IPS DF 6.9 (cell line): ENCODE results near the gene PRR5L.

Source experiments
- DNase-seq: peaks from one replicate; pipeline ENCODE4 v3.0.0-alpha.2; 2013; ENCODE audit warnings: low read depth, low spot score
- H3K27ac ChIP-seq: one replicate; pipeline ENCODE4 v1.5.1; 2013; ENCODE audit warnings: low read length, control low read depth
- H3K27me3 ChIP-seq: 2 replicates; pipeline ENCODE4 v1.6.1; 2013; ENCODE audit warnings: mild to moderate bottlenecking, low read length; ENCODE audit not compliant: control insufficient read depth, insufficient read depth
- H3K36me3 ChIP-seq: 2 replicates; pipeline ENCODE4 v1.6.1; 2013; ENCODE audit warnings: low read length; ENCODE audit not compliant: control insufficient read depth, insufficient read depth
- H3K4me1 ChIP-seq: 2 replicates; pipeline ENCODE4 v1.6.1; 2013; ENCODE audit warnings: low read length; ENCODE audit not compliant: control insufficient read depth, insufficient read depth
- H3K4me3 ChIP-seq: 2 replicates; pipeline ENCODE4 v1.5.1; 2013; ENCODE audit warnings: mild to moderate bottlenecking, low read length
- H3K9me3 ChIP-seq: 2 replicates; pipeline ENCODE4 v1.6.1; 2013; ENCODE audit warnings: low read length, inconsistent platforms; ENCODE audit not compliant: control insufficient read depth, insufficient read depth
- WGBS: extraction: QIAGEN DNeasy Blood & Tissue Kit; methylation state at CpG from one replicate; pipeline ENCODE4 v1.1.7; 2013; ENCODE audit warnings: mixed read lengths, missing lambda C conversion rate; ENCODE audit not compliant: insufficient read length, insufficient coverage; 5-methylcytosine and 5-hydroxymethylcytosine counted together

Gene PRR5L

DNA sequence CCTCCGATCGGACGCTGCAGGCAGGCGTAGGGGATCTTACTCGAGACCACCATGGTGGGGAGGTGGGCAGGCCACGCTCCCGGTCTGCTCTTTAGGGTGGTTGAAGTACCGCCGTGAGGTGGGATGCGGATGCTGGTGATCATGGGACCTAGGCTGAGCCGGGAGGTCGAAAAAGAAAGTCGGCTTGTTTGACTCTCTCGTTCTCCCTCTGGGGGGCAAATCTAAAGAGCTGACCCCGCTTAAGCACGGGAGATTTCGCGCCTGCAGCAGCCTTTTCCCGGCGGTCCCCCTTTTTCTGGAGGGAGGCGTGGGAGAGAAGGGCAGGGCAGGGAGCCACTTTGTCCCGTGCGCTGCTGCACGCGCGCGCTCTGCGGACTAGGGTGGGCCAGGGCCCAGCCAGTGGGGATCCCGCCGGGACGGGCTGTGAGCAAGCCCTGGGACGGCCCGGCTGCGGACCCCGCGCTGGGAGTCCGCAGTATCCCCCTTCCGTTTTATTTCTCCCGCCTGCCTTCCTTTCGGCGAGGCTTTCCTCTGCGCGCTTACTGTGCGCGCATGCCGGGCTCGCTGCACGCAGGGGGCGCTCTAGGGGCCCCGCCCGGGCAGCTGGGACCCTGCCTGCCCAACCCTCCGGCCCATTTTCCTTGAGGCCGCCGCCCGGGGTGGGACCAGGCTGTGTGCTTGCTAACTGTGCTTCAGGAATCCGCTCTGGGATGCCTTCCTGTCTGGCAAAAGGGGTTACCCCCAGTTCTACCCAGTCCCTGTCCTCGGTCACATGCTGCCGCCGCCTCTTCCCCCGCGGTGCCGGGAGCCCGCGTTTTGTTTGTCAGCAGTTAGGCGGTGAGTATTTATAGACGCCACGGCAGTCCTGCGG, 81.0 kb downstream of the PRR5L start:
- DNase-seq, result no peak
- Histone ChIP-seq H3K4me1 (no peaks in the 10 kb centered on the region), H3K27me3 (peaks cover 2% of the 10 kb centered on the region; the same call in 1 of the 2 replicates), H3K4me3 (peak overlapping the region; percentile 39; the same call in 1 of the 2 replicates), H3K36me3 (no peaks in the 10 kb centered on the region), H3K9me3 (no peaks in the 10 kb centered on the region), H3K27ac (no peak overlapping the region)
- WGBS, result no CpG with 5 or more reads among the region's 68 CpGs

GRCh38 chr11:36377759-36378564, 81.9 kb downstream of the PRR5L start:
- no peaks in the 10 kb centered on the region for H3K36me3 ChIP-seq
- WGBS, result no CpG with 5 or more reads among the region's 22 CpGs
- H3K27ac ChIP-seq, result no peak overlapping the region
- H3K9me3 ChIP-seq, result no peaks in the 10 kb centered on the region
- DNase-seq, result no peak
- H3K27me3 ChIP-seq, result peaks cover 2% of the 10 kb centered on the region; the same call in 1 of the 2 replicates
- no peaks in the 10 kb centered on the region for H3K4me1 ChIP-seq
- H3K4me3 ChIP-seq, result no peak overlapping the region; the same call in 1 of the 2 replicates

- no peak for DNase-seq
- no peak overlapping the region for H3K4me3 ChIP-seq
- no peak overlapping the region for H3K27ac ChIP-seq
- peaks cover 2% of the 10 kb centered on the region; the same call in 1 of the 2 replicates for H3K27me3 ChIP-seq
- H3K4me1 ChIP-seq, result no peaks in the 10 kb centered on the region
- 100% methylated on average over 1 of the region's 3 CpGs for WGBS
- no peaks in the 10 kb centered on the region for H3K36me3 ChIP-seq
- H3K9me3 ChIP-seq, result no peaks in the 10 kb centered on the region
Observed at GRCh38 chr11:36379653-36380052, 83.6 kb downstream of the PRR5L start.

- H3K36me3 ChIP-seq, result no peaks in the 10 kb centered on the region
- no CpG with 5 or more reads among the region's 9 CpGs for WGBS
- no peak for DNase-seq
- H3K4me1 ChIP-seq, result no peaks in the 10 kb centered on the region
- H3K9me3 ChIP-seq, result no peaks in the 10 kb centered on the region
- H3K27me3 ChIP-seq, result peaks cover 2% of the 10 kb centered on the region; the same call in 1 of the 2 replicates
- H3K27ac ChIP-seq, result no peak overlapping the region
- no peak overlapping the region for H3K4me3 ChIP-seq
Observed at GRCh38 chr11:36380296-36381014, 84.4 kb downstream of the PRR5L start.

DNA sequence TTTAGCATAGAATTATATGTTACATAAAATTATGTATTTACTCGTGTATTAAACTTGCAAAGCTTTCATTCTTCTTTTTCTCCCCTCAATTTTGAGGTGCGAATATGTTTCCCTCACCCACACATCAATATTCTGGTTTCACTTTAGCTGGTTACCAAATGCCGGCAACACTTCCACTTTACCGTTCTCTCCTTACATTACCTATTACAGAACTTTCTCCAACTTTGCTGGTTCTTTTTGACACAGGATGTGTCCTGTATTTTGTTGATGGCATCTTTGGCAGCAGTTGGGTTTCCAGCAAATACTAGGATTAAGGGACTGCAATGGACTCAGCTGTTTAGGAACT, 84.9 kb downstream of the PRR5L start:
- Histone ChIP-seq H3K4me3 (no peak overlapping the region), H3K27ac (no peak overlapping the region), H3K9me3 (no peaks in the 10 kb centered on the region), H3K4me1 (no peaks in the 10 kb centered on the region), H3K36me3 (no peaks in the 10 kb centered on the region), H3K27me3 (peaks cover 2% of the 10 kb centered on the region; the same call in 1 of the 2 replicates)
- no peak for DNase-seq
- 100% methylated on average over 2 of the region's 4 CpGs for WGBS

DNA sequence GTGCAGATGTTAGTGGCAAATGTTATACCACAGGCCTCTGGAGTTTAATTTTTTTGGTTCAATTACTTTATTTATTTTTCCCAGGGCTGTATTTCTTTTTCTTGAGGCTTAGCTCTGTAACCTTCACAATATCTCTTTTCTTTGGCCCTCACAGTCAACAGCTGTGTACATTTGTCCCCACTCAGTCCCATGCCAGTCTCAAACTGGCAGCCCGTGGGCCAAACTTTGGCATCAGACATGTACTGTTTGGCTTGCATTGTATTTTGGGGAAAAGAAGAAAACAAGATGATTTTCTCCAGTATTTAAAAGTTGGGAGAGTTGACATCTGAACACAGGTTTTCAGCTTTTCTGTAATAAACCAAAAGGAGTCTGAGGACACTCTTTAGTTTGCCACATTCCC, 87.1 kb downstream of the PRR5L start:
- 0 out of 2 replicates have a peak, but pooled peaks cover under 1% of the 10 kb centered on the region for H3K27me3 ChIP-seq
- no peak overlapping the region for H3K4me3 ChIP-seq
- H3K9me3 ChIP-seq, result no peaks in the 10 kb centered on the region
- no CpG with 5 or more reads among the region's 1 CpG for WGBS
- no peak overlapping the region for H3K27ac ChIP-seq
- H3K36me3 ChIP-seq, result no peaks in the 10 kb centered on the region
- DNase-seq, result no peak
- no peaks in the 10 kb centered on the region for H3K4me1 ChIP-seq

- H3K27me3 ChIP-seq, result no peaks in the 10 kb centered on the region
- WGBS, result no CpG with 5 or more reads among the region's 9 CpGs
- H3K36me3 ChIP-seq, result no peaks in the 10 kb centered on the region
- H3K4me1 ChIP-seq, result no peaks in the 10 kb centered on the region
- no peak overlapping the region for H3K4me3 ChIP-seq
- H3K27ac ChIP-seq, result no peak overlapping the region
- no peaks in the 10 kb centered on the region for H3K9me3 ChIP-seq
- no peak for DNase-seq
Observed at GRCh38 chr11:36385121-36385970, 89.3 kb downstream of the PRR5L start.

- Histone ChIP-seq H3K27ac (no peak overlapping the region), H3K36me3 (no peaks in the 10 kb centered on the region), H3K27me3 (no peaks in the 10 kb centered on the region), H3K4me1 (peaks cover 2% of the 10 kb centered on the region; the same call in 1 of the 2 replicates), H3K9me3 (no peaks in the 10 kb centered on the region), H3K4me3 (no peak overlapping the region)
- no CpG with 5 or more reads among the region's 3 CpGs for WGBS
- no peak for DNase-seq
Observed at GRCh38 chr11:36386411-36386810, 90.3 kb downstream of the PRR5L start.

- Histone ChIP-seq H3K9me3 (no peaks in the 10 kb centered on the region), H3K4me3 (no peak overlapping the region), H3K4me1 (peaks cover 2% of the 10 kb centered on the region; the same call in 1 of the 2 replicates), H3K27me3 (no peaks in the 10 kb centered on the region), H3K27ac (no peak overlapping the region), H3K36me3 (no peaks in the 10 kb centered on the region)
- no peak for DNase-seq
- whole genome bisulfite sequencing, result no CpG with 5 or more reads among the region's 2 CpGs
Observed at GRCh38 chr11:36388071-36388470, 92.0 kb downstream of the PRR5L start.
